ENCODE data around the gene CXXC5. TPM values are rescaled to one million over a fixed set of nuclear protein-coding genes. Genes with fewer than 3 reads are reported as not detected.
A peak's percentile ranks its signal among the peaks of the same experiment; 100 is the strongest.

CXXC5 gene
- total RNA-seq, 6 experiments from 2014 or later = 44.5 to 84.9 (median 66.4) TPM

- Histone ChIP-seq H3K27me3 (no peaks in the 10 kb centered on the region), H3K27ac (peak overlapping the region; percentile 88 to 95 (median 94)), H3K9me3 (no peaks in the 10 kb centered on the region), H3K4me1 (peaks cover 8 to 63% (median 29%) of the 10 kb centered on the region in 4 donors), H3K36me3 (no peaks in the 10 kb centered on the region), H3K4me3 (peak overlapping the region; percentile 46 to 63 (median 59))
- intact Hi-C loops (cut with DNase I) = loop anchor here (5.0 kb wide), 2 partner anchors 50 to 130 kb away; no protein-coding TSS in a partner anchor
- DNase-seq = peak; percentile 92 to 95 (median 92)
- peak; percentile 58 to 74 (median 70) for ATAC-seq
- no peak for TF ChIP-seq POLR2A (IDR thresholded peaks at IDR 0.05)
- peak; percentile 14 to 57 (median 28) for TF ChIP-seq CTCF (IDR thresholded peaks at IDR 0.05)
- WGBS (ENCODE audit: insufficient coverage, low coverage, low lambda C conversion rate, missing lambda C conversion rate) = under 1% methylated on average over 28 of the region's 62 CpGs
Measured at GRCh38 chr5:139637438-139638089, 10.6 kb upstream of the CXXC5 start.

- Histone ChIP-seq H3K4me3 (peak overlapping the region; percentile 46 to 63 (median 59)), H3K9me3 (no peaks in the 10 kb centered on the region), H3K27me3 (no peaks in the 10 kb centered on the region), H3K4me1 (peaks cover 8 to 66% (median 31%) of the 10 kb centered on the region in 4 donors), H3K27ac (peak overlapping the region; percentile 88 to 95 (median 94)), H3K36me3 (no peaks in the 10 kb centered on the region)
- TF ChIP-seq CTCF (IDR thresholded peaks at IDR 0.05) (no peak), POLR2A (IDR thresholded peaks at IDR 0.05) (peak; percentile 67)
- intact Hi-C loops (cut with DNase I) = loop anchor here (5.0 kb wide), 2 partner anchors 49 to 129 kb away; no protein-coding TSS in a partner anchor
- ATAC-seq = peak; percentile 68 to 82 (median 74)
- peak; percentile 94 to 97 (median 96) for DNase-seq
- 10% methylated on average over 1 of the region's 23 CpGs for WGBS (ENCODE audit: insufficient coverage, low coverage, low lambda C conversion rate, missing lambda C conversion rate)
Measured at GRCh38 chr5:139638090-139638735, 9.9 kb upstream of the CXXC5 start.

GRCh38 chr5:139638736-139639618 is 9.2 kb upstream of the CXXC5 start:
- TF ChIP-seq POLR2A (IDR thresholded peaks at IDR 0.05) = no peak
- TF ChIP-seq CTCF (IDR thresholded peaks at IDR 0.05) = no peak
- intact Hi-C loops (cut with DNase I) = loop anchor here (5.0 kb wide), 2 partner anchors 48 to 128 kb away; no protein-coding TSS in a partner anchor
- Histone ChIP-seq H3K9me3 (no peaks in the 10 kb centered on the region), H3K27me3 (no peaks in the 10 kb centered on the region), H3K36me3 (no peaks in the 10 kb centered on the region), H3K27ac (peak overlapping the region; percentile 88 to 95 (median 94)), H3K4me1 (peaks cover 8 to 67% (median 37%) of the 10 kb centered on the region in 4 donors), H3K4me3 (peak overlapping the region in 2 of 3 donors; percentile 59 to 63)
- 19% methylated on average over 4 of the region's 12 CpGs for WGBS (ENCODE audit: insufficient coverage, low coverage, low lambda C conversion rate, missing lambda C conversion rate)
- DNase-seq (peak in 1 of 3 donors; percentile 51), ATAC-seq (no peak)

Measured in right lobe of liver (tissue), 6 donors.